MM.1S (cell line): Measurements from ENCODE around the gene LOX.

Experiments used
- DNase-seq: peaks from one replicate; pipeline ENCODE4 v3.0.0-alpha.2; 2015
- H2AFZ ChIP-seq: fragments of 300-600 bp; sonication (generic); 2 replicates; pipeline ENCODE4 v1.6.0; 2016; ENCODE audit warnings: antibody characterized with exemption, low read length
- H3F3A ChIP-seq: fragments of 300-600 bp; sonication (generic); 2 replicates; pipeline ENCODE4 v1.6.1; 2016; ENCODE audit warnings: mild to moderate bottlenecking, antibody characterized with exemption, low read length, moderate library complexity, mixed read lengths; ENCODE audit not compliant: insufficient read depth
- H3K27ac ChIP-seq: fragments of 300-600 bp; sonication (generic); 2 replicates; pipeline ENCODE4 v1.5.1; 2016; ENCODE audit warnings: mild to moderate bottlenecking, low read length
- H3K27me3 ChIP-seq: fragments of 300-600 bp; sonication (generic); replicated peaks from 2 replicates; pipeline ENCODE4 v1.6.0; 2016; ENCODE audit warnings: low read length; ENCODE audit not compliant: insufficient read depth
- H3K36me3 ChIP-seq: fragments of 300-600 bp; sonication (generic); replicated peaks from 2 replicates; pipeline ENCODE4 v1.6.1; 2016; ENCODE audit warnings: mild to moderate bottlenecking, low read length, mixed read lengths; ENCODE audit not compliant: insufficient read depth
- H3K4me1 ChIP-seq: fragments of 300-600 bp; sonication (generic); 2 replicates; pipeline ENCODE4 v1.6.1; 2016; ENCODE audit warnings: low read length, mixed read lengths
- H3K4me2 ChIP-seq: fragments of 300-600 bp; sonication (generic); 2 replicates; pipeline ENCODE4 v1.6.0; 2016; ENCODE audit warnings: low read depth, low read length
- H3K4me3 ChIP-seq: fragments of 300-600 bp; sonication (generic); 2 replicates; pipeline ENCODE4 v1.5.1; 2016; ENCODE audit warnings: low read length, mixed read lengths
- H3K79me2 ChIP-seq: fragments of 300-600 bp; sonication (generic); 2 replicates; pipeline ENCODE4 v1.6.1; 2016; ENCODE audit warnings: mixed run types, low read length, mixed read lengths
- H3K9ac ChIP-seq: fragments of 300-600 bp; sonication (generic); 2 replicates; pipeline ENCODE4 v1.6.1; 2016; ENCODE audit warnings: low read length, mixed read lengths
- H3K9me2 ChIP-seq: fragments of 300-600 bp; sonication (generic); replicated peaks from 2 replicates; pipeline ENCODE4 v1.6.1; 2016; ENCODE audit warnings: mild to moderate bottlenecking, low read length, mixed read lengths; ENCODE audit not compliant: insufficient read depth
- H3K9me3 ChIP-seq: fragments of 300-600 bp; sonication (generic); replicated peaks from 2 replicates; pipeline ENCODE4 v1.6.1; 2016; ENCODE audit warnings: mild to moderate bottlenecking, low read length, mixed read lengths; ENCODE audit not compliant: insufficient read depth
- H4K20me1 ChIP-seq: fragments of 300-600 bp; sonication (generic); 2 replicates; pipeline ENCODE4 v1.6.1; 2016; ENCODE audit warnings: mild to moderate bottlenecking, low read length, moderate library complexity, mixed read lengths; ENCODE audit not compliant: insufficient read depth
- CTCF ChIP-seq: fragments of 300-600 bp; sonication (generic); IDR thresholded peaks from 2 replicates; pipeline ENCODE4 v1.5.1; 2016; ENCODE audit warnings: antibody characterized with exemption, low read length, mixed read lengths
- EZH2 ChIP-seq: fragments of 300-600 bp; sonication (generic); optimal IDR thresholded peaks from 2 replicates; pipeline ENCODE3; 2017; ENCODE audit warnings: low read depth, mild to moderate bottlenecking, antibody characterized with exemption, low read length, mixed read lengths
- EZH2phosphoT487 ChIP-seq: fragments of 300-600 bp; sonication (generic); IDR thresholded peaks from 2 replicates; pipeline ENCODE4 v1.6.1; 2018; ENCODE audit warnings: antibody characterized with exemption, low read length

The LOX gene

GRCh38 chr5:122124766-122125165 lies 46.7 kb upstream of the LOX start:
- TF ChIP-seq EZH2 (no peak), CTCF (no peak)
- no peak overlapping the region for H3K4me3 ChIP-seq
- H3K79me2 ChIP-seq = no peaks in the 10 kb centered on the region
- H3F3A ChIP-seq = no peaks in the 10 kb centered on the region
- no peaks in the 10 kb centered on the region for H3K27me3 ChIP-seq
- DNase-seq = no peak
- H3K9me2 ChIP-seq = no peaks in the 10 kb centered on the region
- H2AFZ ChIP-seq = no peak overlapping the region
- H3K36me3 ChIP-seq = no peaks in the 10 kb centered on the region
- H3K4me2 ChIP-seq = no peak overlapping the region
- H3K9me3 ChIP-seq = no peaks in the 10 kb centered on the region
- no peak overlapping the region for H3K9ac ChIP-seq
- no peak overlapping the region for H3K27ac ChIP-seq
- H4K20me1 ChIP-seq = no peaks in the 10 kb centered on the region
- H3K4me1 ChIP-seq = no peaks in the 10 kb centered on the region

- Histone ChIP-seq H3K4me3 (no peak overlapping the region), H3K4me2 (no peak overlapping the region), H3K27me3 (no peaks in the 10 kb centered on the region), H3K27ac (no peak overlapping the region), H3K4me1 (no peaks in the 10 kb centered on the region), H3K9me3 (no peaks in the 10 kb centered on the region), H3K36me3 (no peaks in the 10 kb centered on the region), H3K79me2 (no peaks in the 10 kb centered on the region), H4K20me1 (no peaks in the 10 kb centered on the region), H3K9ac (no peak overlapping the region), H2AFZ (no peak overlapping the region), H3F3A (no peaks in the 10 kb centered on the region), H3K9me2 (no peaks in the 10 kb centered on the region)
- no peak for DNase-seq
- TF ChIP-seq EZH2 = no peak
- TF ChIP-seq EZH2phosphoT487 = no peak
- TF ChIP-seq CTCF = no peak
Observed at GRCh38 chr5:122121479-122122465, 43.7 kb upstream of the LOX start.

GRCh38 chr5:122120957-122121356 lies 42.9 kb upstream of the LOX start:
- no peak overlapping the region for H3K27ac ChIP-seq
- H3K9me3 ChIP-seq = no peaks in the 10 kb centered on the region
- no peak for DNase-seq
- no peaks in the 10 kb centered on the region for H4K20me1 ChIP-seq
- H3F3A ChIP-seq = no peaks in the 10 kb centered on the region
- no peak overlapping the region for H3K4me2 ChIP-seq
- H3K9ac ChIP-seq = no peak overlapping the region
- no peak overlapping the region for H3K4me3 ChIP-seq
- H3K4me1 ChIP-seq = no peaks in the 10 kb centered on the region
- no peaks in the 10 kb centered on the region for H3K9me2 ChIP-seq
- no peaks in the 10 kb centered on the region for H3K79me2 ChIP-seq
- no peak overlapping the region for H2AFZ ChIP-seq
- no peaks in the 10 kb centered on the region for H3K36me3 ChIP-seq
- H3K27me3 ChIP-seq = no peaks in the 10 kb centered on the region
- TF ChIP-seq EZH2 (no peak), EZH2phosphoT487 (no peak), CTCF (no peak)
